HG03575 (cell line): ENCODE measurements around the gene DPEP1.
"Not testable (repeated sequence)": the region's sequence is repeated elsewhere in the genome, so short reads cannot be mapped to it uniquely, and the experiment has no call there.

Experiments used
- ATAC-seq: cut with Tn5 transposase; IDR thresholded peaks from one replicate; pipeline ENCODE4 v1.9.1; 2021; ENCODE audit not compliant: unreplicated experiment, insufficient number of reproducible peaks, low FRiP score; ENCODE audit errors: extremely low read depth

The DPEP1 gene

DNA sequence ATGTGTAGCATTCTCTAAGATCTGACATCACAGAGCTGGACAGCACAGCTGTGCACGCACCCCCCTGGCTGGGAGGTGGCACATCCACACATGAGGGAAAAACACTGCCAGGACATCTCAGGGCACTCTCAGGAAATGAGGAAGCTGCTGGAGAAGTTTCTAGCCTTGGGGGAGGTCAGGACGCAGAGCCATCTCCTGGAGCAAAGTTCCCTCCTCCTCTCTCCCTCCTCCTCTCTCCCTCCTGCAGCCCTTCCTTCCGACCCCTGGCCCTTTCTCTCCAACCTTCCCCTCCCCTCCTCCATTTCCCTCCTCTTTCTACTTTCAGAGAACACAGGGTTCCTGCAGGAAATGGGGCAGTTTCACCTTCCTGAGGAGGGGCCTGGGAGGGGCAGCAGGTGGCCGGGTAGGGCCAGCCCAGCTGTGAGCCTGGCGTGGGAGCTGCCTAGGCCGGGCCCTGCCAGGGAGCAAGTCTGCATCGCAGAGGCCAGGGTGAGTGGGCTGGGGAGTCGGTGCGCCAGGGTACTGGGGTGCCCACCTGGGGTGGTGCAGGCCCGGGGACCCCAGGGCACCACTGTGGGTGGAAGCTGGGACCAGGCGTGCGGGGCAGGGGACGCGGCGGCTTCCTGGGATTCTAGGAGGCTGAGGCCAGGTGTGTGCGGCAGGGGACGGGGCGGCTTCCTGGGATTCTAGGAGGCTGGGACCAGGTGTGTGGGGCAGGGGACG, at the start of gene DPEP1:
TSS of gene DPEP1 (plus strand) at position 412 of the 723 bp plus-strand sequence. CDS start 16,769 bp downstream, outside the sequence.
- no peak for ATAC-seq

DNA sequence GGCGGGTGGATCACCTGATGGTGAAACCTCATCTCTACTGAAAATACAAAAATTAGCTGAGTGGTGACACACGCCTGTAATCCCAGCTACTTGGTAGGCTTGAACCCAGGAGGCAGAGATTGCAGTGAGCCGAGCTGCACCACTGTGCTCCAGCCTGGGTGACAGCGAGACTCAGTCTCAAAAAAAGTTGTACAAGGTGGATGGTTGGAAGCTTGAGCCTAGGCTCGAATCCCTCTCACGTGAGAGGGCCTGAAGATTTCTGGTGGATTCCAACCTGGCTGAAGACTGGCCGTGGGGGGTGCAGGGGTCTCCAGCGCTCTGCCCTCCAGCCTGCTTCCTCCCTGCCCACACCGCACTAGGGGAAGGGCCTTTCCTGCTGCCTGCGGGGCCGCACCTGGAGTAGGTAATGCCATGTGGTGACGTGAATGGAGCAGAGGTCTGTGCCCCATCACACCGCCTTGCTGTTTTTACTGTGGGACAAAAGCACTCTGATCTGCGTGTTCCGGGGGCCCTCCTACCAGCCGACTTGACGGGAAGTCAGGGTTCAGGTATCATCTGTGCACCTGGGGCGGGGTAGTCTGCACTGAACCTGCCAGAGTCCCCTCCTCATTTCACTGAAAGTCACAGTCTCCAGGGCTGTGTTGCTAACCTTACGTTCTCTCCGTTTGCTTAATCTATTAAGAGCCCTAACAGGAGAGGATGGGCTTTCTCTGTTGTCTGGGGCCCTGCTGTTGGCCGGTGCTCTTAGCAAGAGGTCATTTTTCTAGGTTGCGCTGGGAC, 48.8 kb upstream of the DPEP1 start:
- ATAC-seq, result no peak

DNA sequence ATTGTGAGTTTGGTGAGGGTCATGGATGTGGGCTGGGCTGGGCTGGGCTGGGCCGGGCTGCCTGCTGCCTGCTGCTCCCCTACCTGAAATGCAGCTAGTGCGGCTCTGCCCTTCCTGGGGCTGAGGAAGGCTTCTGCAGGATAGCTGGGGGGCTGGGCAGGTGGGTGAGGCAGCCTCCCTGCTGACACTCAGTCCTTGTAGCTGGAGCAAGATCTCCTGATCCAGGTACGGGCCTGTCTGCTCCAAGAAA, 48.3 kb upstream of the DPEP1 start:
- no peak for ATAC-seq

DNA sequence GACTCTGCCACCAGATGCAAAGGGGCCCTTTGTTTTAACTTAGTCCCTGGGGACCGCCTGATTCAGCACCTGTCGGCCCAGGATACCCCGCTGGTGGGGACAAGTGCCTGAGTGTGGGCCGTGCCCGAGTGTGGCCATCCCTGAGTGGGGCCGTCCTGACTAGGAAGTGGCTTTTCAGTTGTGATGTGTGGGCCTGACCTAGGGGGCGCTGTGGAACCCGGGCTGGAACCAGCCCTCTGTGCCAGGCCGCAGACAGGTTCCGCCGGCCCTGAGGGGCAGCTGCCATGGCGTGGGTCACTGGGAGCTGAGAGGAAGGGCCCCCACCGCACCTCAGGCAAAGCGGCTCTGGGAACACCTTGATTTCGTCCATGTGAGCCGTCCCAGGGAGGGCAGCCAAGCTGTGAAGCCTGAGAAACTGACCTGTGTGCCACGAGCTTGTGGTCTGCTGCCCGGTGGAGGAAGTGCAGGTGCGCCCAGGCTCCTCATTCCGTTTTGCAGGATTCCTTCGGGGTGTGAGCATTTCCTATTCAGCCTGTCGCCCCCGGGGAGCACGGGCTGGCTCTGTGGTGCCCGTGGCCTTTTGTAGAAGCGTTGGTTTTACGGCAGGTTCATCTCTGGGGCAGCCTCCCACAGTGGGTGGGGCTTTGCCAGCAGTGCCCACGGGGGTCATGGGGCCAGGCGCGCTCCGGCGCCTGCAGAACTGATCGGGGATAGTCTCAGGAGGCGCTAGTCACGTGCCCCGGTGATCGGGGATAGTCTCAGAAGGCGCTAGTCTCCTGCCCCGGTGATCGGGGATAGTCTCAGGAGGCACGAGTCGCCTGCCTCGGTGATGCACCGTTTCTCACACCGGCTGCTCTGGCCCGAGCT, 47.7 kb upstream of the DPEP1 start:
- no peak for ATAC-seq

DNA sequence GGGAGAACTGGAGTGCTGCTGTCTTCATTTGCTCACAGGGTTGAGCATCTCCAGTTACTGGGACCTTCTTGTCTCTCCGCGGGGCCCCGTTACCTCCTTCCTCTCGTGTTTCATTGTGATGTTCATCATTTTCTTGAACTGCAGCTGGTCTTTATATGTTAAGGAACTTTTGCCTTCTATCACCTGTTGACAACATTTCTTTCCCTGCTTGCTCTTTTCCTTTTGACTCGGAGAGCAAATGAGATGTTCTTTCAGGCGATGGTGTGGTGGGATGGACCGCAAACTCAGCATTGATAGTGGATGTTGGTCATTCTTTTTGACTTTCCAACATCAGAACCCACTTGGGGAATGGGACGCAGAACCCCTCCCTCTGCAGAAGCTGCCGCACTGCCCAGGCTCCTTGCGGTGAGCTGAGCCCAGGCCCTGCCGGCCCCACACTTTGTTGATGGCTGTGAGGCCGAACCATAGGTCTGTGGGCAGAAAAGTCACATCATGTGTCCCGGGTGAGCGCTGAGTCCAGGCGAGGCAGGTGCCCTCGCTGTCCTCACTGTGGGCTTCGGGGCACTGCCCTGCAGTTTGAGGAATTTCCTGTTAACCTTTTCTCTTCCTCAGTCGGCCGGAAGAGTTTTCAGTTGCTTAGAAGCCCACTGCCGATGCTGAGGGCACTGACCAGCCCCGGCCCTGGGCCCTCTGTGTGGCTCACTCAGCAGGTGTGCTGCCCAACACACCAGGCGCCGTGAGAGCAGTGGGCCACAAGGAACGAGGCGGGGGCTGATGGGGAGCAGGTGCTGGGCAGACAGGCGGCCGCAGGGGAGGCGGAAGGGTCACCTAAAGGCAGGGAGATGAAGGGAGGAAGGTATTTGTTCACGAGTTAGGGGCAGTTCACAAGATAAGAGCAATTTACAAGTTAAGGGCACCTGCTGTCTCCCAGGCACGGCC, 45.5 kb upstream of the DPEP1 start:
- ATAC-seq, result no peak

DNA sequence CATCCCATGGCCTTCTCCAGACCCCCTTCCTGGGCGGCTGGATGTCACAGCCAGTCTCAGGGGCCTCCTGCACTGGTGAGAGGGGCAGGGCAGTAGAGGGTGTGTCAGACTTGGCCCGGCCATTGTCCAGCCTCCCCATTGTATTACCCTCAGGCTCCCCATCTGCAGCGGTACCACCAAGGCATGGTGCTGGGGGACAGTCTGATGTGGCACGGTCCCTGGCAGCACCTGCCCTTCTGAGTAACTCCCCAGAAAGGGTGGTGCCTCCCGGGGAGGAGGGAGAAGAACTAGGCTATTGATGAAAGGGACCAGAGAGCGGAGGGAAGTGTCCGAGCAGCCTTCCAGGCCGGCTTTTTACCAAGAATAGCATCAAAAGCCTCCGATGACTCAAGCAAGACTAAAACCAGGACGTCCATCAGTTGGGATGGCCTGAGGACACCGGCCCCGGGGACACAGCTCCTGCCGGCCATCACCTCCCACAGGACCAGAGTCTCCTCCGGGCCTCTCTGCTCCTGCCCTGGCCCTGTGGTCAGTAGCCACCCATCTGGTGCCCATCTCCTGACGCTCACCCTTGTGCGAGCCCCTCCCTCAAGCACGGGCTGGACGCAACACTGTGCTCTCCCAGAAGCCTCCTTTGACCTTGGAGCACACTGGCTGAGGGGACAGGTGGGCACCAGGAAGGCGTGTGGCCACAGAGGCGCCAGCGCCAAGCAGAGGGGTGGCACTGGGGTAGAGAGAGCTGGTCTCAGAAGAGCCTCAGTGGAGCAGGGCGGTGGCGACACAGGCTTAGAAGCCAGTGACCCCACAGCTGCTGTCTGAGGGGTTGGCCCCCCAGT, 43.7 kb upstream of the DPEP1 start:
- ATAC-seq, result no peak

DNA sequence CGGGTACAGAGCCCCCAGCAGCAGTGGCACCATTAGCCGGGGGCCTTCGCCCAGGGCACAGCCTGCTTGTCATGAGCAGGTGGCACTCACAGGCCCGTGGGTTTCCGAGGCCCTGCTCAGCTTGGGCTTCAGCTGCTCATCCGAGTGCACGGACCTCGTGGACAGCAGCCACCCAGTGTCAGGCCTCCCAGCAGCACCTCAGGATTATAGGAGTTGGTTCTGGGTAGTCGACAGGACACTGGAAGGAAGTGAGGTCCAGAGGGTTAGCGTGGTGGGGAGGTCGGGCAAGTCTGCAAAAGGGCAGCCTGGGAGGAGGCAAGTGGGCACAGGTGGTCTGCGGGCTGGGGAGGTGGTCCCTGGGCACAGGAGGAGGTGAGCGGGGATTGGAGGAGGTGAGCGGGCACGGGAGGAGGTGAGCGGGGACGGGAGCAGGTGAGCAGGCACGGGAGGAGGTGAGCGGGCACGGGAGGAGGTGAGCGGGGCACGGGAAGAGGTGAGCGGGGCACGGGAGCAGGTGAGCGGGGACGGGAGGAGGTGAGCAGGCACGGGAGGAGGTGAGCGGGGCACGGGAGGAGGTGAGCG, 43.0 kb upstream of the DPEP1 start:
- no peak for ATAC-seq

DNA sequence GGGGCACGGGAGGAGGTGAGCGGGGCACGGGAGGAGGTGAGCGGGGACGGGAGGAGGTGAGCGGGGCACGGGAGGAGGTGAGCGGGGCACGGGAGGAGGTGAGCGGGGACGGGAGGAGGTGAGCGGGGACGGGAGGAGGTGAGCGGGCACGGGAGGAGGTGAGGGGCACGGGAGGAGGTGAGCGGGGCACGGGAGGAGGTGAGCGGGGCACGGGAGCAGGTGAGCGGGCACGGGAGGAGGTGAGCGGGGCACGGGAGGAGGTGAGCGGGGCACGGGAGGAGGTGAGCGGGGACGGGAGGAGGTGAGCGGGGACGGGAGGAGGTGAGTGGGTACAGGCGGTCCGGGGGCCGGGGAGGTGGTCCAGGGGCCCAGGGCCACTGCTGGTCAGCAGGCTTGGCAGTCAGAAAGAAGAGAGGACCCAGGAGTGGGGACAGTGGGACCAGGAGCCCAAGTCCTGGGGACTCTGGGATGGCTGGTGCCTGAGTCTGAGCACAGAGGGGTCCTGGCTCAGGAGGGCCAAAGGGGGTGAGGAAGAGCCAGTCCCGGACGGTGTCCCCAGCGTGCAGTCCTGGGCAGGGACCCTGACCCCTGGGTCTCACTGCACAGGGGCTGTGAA, 42.4 kb upstream of the DPEP1 start:
- ATAC-seq, result not testable (repeated sequence)

DNA sequence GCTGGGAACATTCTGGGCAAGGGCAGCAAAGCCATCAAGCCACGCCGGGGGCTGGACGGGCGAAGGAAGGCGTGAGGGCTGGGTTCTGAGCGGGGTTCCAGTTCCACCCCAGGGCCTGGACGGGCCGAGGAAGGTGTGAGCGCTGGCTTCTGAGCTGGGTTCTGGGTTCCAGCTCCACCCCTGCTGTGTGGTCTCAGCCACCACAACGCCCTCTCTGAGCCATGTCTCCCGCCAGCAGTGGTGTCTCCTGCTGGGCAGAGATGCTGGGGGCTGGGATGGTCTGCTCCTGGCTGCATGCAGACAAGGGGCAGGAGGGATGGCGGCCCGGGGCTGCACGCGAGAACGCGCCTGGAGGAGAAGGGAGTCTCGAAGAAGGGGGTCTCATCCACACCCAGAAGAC, 41.8 kb upstream of the DPEP1 start:
- ATAC-seq, result no peak

DNA sequence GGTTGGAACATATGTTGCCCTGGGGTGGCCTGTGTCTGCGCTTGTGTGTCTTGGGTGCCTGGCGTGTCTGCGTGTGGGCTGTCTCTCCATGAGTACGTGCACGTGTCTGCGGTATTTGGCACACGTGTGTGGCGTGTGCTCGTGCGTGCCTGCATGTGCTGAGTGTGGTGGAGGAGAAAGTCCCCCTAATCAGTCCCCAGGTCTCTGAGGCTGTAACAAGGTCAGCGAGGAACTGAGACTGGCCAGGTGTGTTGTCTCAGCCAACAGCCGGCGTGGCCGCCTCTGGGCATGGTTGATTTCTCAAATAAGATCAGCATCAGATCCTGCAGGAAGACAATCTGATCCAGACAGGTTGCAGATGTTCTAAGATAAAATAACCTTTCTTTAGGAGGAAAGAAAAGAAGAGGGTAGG, 41.4 kb upstream of the DPEP1 start:
- ATAC-seq, result no peak

DNA sequence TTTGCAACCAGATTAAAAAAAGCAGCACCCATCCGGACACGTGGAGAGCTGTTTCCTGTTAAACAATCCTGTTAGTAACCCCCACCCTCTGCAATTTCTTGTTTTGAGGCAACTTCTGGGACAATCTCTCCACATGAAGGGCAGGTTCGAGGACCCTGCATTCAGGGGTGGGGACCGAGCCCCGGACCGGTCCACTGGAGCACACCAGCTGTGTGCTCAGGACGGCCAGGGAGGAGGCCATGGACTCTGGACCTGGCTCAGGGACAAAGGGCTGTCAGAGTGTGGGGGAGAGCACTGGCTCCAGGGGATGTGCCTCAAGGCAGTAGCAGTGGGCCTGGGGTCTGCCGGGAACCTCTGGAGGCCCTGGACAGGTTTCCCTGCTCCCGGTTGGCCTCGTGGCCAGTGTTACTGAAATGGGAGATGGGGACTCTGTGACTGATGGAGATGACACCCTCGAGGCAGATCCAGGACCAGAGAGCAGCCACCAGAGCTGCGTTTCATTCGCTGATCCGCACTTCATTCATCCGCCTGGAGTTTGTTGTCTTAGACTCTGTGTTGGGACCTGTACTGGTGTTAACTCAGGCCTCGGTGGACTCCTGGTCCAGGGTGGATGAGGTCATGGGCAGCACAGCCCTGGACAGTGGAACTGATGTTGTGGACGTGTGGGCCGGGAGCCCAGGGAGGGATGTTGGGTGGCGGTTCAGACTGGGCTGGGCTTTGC, 40.8 kb upstream of the DPEP1 start:
- no peak for ATAC-seq

DNA sequence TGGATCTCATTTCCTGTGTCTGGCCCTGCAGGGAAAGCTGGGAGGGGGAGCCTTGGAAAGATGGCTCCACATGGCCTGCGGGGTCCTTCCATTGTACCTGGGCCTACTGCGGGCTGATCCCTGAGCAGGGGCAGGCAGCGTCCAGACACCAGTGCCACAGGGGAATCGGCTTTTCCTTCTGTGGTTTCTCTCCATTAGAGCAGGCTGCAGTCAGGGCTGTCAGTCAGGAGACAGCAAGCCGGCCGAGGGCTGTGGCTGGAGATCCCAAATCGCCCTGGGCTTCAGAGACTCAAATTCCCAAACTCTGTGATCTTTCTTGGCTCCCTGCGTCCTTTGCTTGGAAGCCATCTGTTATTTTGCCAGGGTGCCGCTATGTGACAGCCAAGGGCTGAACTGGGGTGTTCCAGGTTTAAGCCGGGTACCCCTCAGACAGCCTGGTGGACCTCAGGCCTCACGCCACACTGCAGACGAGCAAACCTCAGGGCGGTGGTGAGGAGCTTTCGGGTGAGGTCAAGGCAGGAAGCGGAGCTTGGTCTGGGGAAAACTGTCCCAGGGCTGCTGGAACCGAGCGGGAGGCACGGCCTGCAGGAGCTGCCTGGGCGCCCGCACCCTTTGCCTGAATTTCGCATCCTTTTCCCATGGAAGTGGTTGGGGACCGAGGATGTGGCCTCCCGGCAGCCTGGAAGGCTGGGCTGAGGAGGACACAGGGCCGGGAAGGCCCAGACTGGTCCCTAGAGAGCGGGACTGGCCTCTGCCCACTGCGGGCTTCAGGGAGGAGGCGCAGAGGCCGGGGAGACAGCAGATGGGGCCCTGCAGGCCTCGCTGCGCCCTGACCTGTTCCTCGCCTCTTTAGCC, 39.4 kb upstream of the DPEP1 start:
- ATAC-seq, result no peak

DNA sequence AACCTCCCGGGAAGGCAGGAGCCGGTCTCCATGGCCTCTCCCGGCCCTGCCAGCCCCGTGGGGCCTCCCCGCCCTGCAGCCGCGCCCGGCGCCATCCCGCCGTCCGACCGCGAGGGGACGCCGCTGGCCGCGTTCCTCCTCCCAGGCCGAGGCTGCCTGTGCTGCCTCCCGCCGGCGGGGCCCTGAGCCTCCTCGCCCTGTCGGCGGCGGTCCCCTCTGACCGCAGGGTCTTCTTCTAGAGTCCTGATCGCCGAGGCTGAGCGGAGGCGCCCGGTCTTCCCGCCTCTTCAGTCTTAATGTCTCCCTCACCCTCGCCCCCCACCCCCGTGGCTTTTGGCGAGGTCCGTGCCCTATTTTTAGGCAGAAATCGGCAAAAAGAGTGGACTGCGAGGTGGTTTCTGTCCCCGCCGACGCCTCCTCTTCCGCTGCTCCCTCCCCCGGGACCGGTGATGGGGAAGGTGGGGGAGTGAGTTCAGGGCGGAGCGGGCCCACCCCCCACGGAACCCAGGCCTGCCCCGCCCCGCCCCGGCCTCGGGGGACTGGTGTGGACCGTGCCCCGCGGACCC, 38.7 kb upstream of the DPEP1 start:
- no peak for ATAC-seq

DNA sequence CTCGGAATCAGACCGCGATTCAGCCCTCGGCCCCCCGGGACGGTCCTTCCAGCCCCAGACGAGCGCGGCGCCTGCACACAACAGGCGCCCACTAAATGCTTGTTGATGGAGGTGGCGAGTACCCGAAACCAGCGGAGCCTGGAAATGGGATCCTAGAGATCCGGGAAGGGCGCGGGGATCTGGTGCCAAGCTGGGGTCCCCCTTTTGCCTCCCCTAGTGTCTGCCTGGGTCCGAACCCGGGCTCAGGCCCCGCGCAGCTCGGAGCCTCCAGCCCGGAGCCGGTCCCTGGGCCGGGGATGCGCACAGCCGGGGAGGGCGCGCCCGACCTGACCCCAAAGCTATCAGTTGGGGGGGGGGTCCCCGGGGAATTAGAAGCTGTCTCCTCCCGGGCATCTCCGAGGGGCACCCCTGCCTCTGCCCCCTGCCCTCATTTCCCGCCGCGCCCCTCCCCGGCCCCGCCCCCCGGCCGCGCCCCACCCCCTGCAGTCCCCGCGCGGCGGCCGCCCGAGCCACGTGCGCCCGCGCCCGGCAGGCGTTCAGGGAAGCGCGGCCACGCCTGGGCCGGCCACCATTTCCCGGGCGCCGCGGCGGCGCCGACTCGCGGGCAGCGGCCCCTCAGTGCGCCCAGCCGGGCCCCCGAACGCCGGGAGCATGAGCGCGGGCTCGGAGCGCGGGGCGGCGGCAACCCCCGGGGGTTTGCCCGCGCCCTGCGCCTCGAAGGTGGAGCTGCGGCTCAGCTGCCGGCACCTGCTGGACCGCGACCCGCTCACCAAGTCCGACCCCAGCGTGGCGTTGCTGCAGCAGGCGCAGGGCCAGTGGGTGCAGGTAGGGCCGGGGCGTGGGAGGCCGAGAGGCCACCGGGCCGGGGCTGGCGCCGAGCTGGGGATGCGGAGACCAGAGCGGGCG, 37.9 kb upstream of the DPEP1 start, which contains the start of gene CPNE7:
TSS of gene CPNE7 (plus strand) at position 512 of the 906 bp plus-strand sequence. CDS start at position 652, 140 bp downstream.
- no peak for ATAC-seq
